Keratinocyte (primary cell): ENCODE measurements around the gene ZDHHC1. TPM values are rescaled to one million over a fixed set of nuclear protein-coding genes. Genes with fewer than 3 reads are reported as not detected.

ENCODE experiments used
- DNase-seq: peaks from one replicate; pipeline ENCODE4 v3.0.0-alpha.2; 2011; ENCODE audit warnings: low read depth, missing footprints, low spot score
- FAIRE-seq: peaks from 2 replicates; lab custom pipeline; 2011; peaks lifted over from hg19 to GRCh38; lab: Jason Lieb, UNC
- H2AFZ ChIP-seq: 2 replicates; pipeline ENCODE4 v1.6.0; 2012; ENCODE audit warnings: low read length, control low read depth, inconsistent platforms; ENCODE audit not compliant: control insufficient read depth
- H3K27ac ChIP-seq: 2 replicates; pipeline ENCODE4 v1.5.1; 2011; ENCODE audit warnings: low read length; ENCODE audit not compliant: control insufficient read depth, insufficient read depth
- H3K27me3 ChIP-seq: 3 replicates; pipeline ENCODE4 v1.6.0; 2011; ENCODE audit warnings: low read length; ENCODE audit not compliant: control insufficient read depth, insufficient read depth; ENCODE audit errors: extremely low read depth
- H3K36me3 ChIP-seq, 2 experiments: 2 replicates in 1 of 2; 3 replicates in 1 of 2; pipeline ENCODE4 v1.5.1; 2011; ENCODE audit warnings: low read length in 2 of 2, mild to moderate bottlenecking in 1 of 2; ENCODE audit not compliant: control insufficient read depth in 2 of 2, insufficient read depth in 2 of 2; ENCODE audit errors: extremely low read depth in 1 of 2
- H3K4me1 ChIP-seq: 3 replicates; pipeline ENCODE4 v1.5.1; 2011; ENCODE audit warnings: low read length; ENCODE audit not compliant: control insufficient read depth, insufficient read depth; ENCODE audit errors: extremely low read depth
- H3K4me2 ChIP-seq: 3 replicates; pipeline ENCODE4 v1.6.0; 2011; ENCODE audit warnings: low read depth, low read length; ENCODE audit not compliant: control insufficient read depth, insufficient read depth; ENCODE audit errors: extremely low read depth
- H3K4me3 ChIP-seq, 3 experiments: fragments of 200-600 bp in 1 of 3; sonication (generic) in 1 of 3; 2 replicates in 2 of 3; 3 replicates in 1 of 3; pipeline ENCODE4 v1.5.1; 2011 to 2016; ENCODE audit warnings: low read length in 3 of 3, mild to moderate bottlenecking in 3 of 3, control low read depth in 2 of 3, inconsistent platforms in 1 of 3, low read depth in 1 of 3, mixed read lengths in 1 of 3, mixed run types in 1 of 3, moderate library complexity in 1 of 3; ENCODE audit not compliant: control insufficient read depth in 2 of 3, insufficient read depth in 2 of 3; ENCODE audit errors: extremely low read depth in 1 of 3
- H3K79me2 ChIP-seq: 2 replicates; pipeline ENCODE4 v1.6.0; 2012; ENCODE audit warnings: low read length; ENCODE audit not compliant: control insufficient read depth, insufficient read depth
- H3K9ac ChIP-seq: 3 replicates; pipeline ENCODE4 v1.6.0; 2011; ENCODE audit warnings: low read length; ENCODE audit not compliant: control insufficient read depth, insufficient read depth; ENCODE audit errors: extremely low read depth
- H3K9me1 ChIP-seq: 3 replicates; pipeline ENCODE4 v1.6.0; 2011; ENCODE audit warnings: low read length; ENCODE audit not compliant: control insufficient read depth, insufficient read depth; ENCODE audit errors: extremely low read depth
- H3K9me3 ChIP-seq: 2 replicates; pipeline ENCODE4 v1.5.1; 2012; ENCODE audit warnings: low read depth, low read length; ENCODE audit not compliant: control insufficient read depth
- H4K20me1 ChIP-seq: 3 replicates; pipeline ENCODE4 v1.6.0; 2011; ENCODE audit warnings: low read length; ENCODE audit not compliant: control insufficient read depth, insufficient read depth; ENCODE audit errors: extremely low read depth
- EZH2 ChIP-seq: IDR thresholded peaks from one replicate; pipeline ENCODE4 v1.6.1; 2012; ENCODE audit warnings: inconsistent platforms, mild to moderate bottlenecking, low read length, moderate library complexity
- dilution Hi-C: fragments of 300-500 bp; cut with MboI; formaldehyde crosslinking; loops from one replicate; pipeline ENCODE4 v1.7.0; 2020; ENCODE audit warnings: low sequenced_read_pairs; ENCODE audit not compliant: extremely low pct_ligation_motif_present
- polyA plus RNA-seq, 5 experiments: library from polyadenylated mRNA; depleted of rRNA in 3 of 5; stranded (reverse) in 3 of 5; stranded (forward) in 1 of 5; unstranded in 1 of 5; fragments of >200 nt; gene quantifications; 1 replicate in 1 of 5; 2 replicates in 3 of 5; 3 replicates in 1 of 5; pipeline versions ENCODE4 v1.2.1 to v1.2.3, GENCODE V29; 2011 to 2012; ENCODE audit warnings: missing spikeins in 2 of 5, low read depth in 1 of 5, low replicate concordance in 1 of 5
- TF ChIP-seq, protein P1 (sequence below), 3 experiments: IDR thresholded peaks in 1 of 3; conservative IDR thresholded peaks in 1 of 3; optimal IDR thresholded peaks in 1 of 3; 2 replicates in 2 of 3; 3 replicates in 1 of 3; pipeline versions ENCODE3 to v1.5.1; 2011; ENCODE audit warnings: low read length in 3 of 3, mild to moderate bottlenecking in 3 of 3, moderate library complexity in 2 of 3, control low read depth in 1 of 3, inconsistent platforms in 1 of 3; ENCODE audit not compliant: insufficient read depth in 2 of 3; ENCODE audit errors: extremely low read depth in 1 of 3

ZDHHC1 gene
- polyA plus RNA-seq, 1 donor (not counting 4 experiments of a cell fraction or from before 2014, with no cell fraction given): 1.1 TPM

DNA sequence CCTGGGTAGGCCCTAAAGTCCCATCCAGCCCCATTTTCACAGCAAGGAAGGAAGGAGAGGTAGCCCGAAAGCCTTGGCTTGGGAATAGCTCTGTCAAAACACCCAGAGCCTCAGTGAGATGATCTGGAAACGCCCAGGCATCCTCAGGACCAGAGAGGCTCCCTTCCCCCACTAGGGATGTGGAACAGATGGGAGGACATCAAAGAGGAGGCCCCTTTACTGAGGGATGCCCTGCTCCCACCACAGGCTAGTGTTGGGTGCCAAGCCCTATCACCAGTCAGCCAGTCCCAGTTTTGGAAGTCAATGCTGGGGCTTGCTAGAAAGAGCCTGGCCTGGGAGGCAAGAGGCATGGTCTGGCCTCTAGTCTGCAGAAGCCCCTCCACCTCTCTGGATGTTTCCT is 27.7 kb downstream of the ZDHHC1 start:
- peaks cover 18% of the 10 kb centered on the region for H3K27me3 ChIP-seq
- H3K36me3 ChIP-seq: no peaks in the 10 kb centered on the region
- H3K4me3 ChIP-seq: no peak overlapping the region
- dilution Hi-C loops: no loop called here
- H3K9ac ChIP-seq: no peak overlapping the region
- H4K20me1 ChIP-seq: no peaks in the 10 kb centered on the region
- no peaks in the 10 kb centered on the region for H3K4me1 ChIP-seq
- H3K79me2 ChIP-seq: no peaks in the 10 kb centered on the region
- no peak overlapping the region for H2AFZ ChIP-seq
- H3K9me3 ChIP-seq: no peaks in the 10 kb centered on the region
- no peak overlapping the region for H3K4me2 ChIP-seq
- no peak for TF ChIP-seq EZH2
- TF ChIP-seq, protein P1, sequence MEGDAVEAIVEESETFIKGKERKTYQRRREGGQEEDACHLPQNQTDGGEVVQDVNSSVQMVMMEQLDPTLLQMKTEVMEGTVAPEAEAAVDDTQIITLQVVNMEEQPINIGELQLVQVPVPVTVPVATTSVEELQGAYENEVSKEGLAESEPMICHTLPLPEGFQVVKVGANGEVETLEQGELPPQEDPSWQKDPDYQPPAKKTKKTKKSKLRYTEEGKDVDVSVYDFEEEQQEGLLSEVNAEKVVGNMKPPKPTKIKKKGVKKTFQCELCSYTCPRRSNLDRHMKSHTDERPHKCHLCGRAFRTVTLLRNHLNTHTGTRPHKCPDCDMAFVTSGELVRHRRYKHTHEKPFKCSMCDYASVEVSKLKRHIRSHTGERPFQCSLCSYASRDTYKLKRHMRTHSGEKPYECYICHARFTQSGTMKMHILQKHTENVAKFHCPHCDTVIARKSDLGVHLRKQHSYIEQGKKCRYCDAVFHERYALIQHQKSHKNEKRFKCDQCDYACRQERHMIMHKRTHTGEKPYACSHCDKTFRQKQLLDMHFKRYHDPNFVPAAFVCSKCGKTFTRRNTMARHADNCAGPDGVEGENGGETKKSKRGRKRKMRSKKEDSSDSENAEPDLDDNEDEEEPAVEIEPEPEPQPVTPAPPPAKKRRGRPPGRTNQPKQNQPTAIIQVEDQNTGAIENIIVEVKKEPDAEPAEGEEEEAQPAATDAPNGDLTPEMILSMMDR (optimal IDR thresholded peaks at IDR 0.05 in 1 of 3, IDR thresholded peaks at IDR 0.05 in 1 of 3, conservative IDR thresholded peaks at IDR 0.05 in 1 of 3; ENCODE audit: extremely low read depth in 1 of 3, insufficient read depth in 2 of 3, low read length in 3 of 3): no peak
- no peaks in the 10 kb centered on the region for H3K9me1 ChIP-seq
- no peak for DNase-seq
- no peak for FAIRE-seq
- H3K27ac ChIP-seq: no peak overlapping the region

DNA sequence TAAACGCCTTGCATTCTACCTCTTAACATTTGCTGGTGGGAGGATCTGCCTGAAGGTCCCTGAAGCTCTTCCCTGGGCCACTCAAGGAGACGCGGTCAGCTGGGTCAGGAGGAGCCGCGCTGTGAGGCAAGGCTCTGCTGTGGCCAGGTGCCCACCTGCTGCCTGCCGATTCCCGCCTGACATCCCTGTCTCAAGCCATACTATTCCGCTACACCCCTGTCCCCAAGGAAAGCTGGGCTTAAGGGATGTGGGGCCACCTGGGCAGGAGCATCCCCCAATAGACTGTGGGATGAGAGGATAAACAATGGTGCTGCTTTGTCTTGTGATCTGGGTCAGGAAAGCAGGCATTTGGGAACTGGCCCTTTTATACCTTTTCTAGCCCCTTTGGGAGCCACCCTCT is 28.1 kb downstream of the ZDHHC1 start:
- dilution Hi-C loops: no loop called here
- H3K4me1 ChIP-seq: no peaks in the 10 kb centered on the region
- H3K27ac ChIP-seq: no peak overlapping the region
- no peaks in the 10 kb centered on the region for H3K36me3 ChIP-seq
- DNase-seq (no peak), FAIRE-seq (no peak)
- TF ChIP-seq, protein P1 (optimal IDR thresholded peaks at IDR 0.05 in 1 of 3, IDR thresholded peaks at IDR 0.05 in 1 of 3, conservative IDR thresholded peaks at IDR 0.05 in 1 of 3; ENCODE audit: extremely low read depth in 1 of 3, insufficient read depth in 2 of 3, low read length in 3 of 3): no peak
- TF ChIP-seq EZH2: no peak
- H3K9me3 ChIP-seq: no peaks in the 10 kb centered on the region
- H3K79me2 ChIP-seq: no peaks in the 10 kb centered on the region
- H3K4me2 ChIP-seq: no peak overlapping the region
- no peak overlapping the region for H3K9ac ChIP-seq
- H2AFZ ChIP-seq: no peak overlapping the region
- H3K9me1 ChIP-seq: no peaks in the 10 kb centered on the region
- H3K27me3 ChIP-seq: peaks cover 18% of the 10 kb centered on the region
- H3K4me3 ChIP-seq: no peak overlapping the region
- H4K20me1 ChIP-seq: no peaks in the 10 kb centered on the region
